ENCODE results near the gene ZNF778. TPM values are rescaled to one million over a fixed set of nuclear protein-coding genes. Genes with fewer than 3 reads are reported as not detected.

The ZNF778 gene
- total RNA-seq, 2 donors from 2014 or later, result 13.0 to 16.3 TPM

- peaks cover 15% of the 10 kb centered on the region for H3K36me3 Mint-ChIP-seq (ENCODE audit: low read depth)
- Histone ChIP-seq H3K27ac (ENCODE audit: low read depth, low read length) (no peak overlapping the region), H3K27me3 (ENCODE audit: control insufficient read depth, insufficient read depth, low read length, poor library complexity, severe bottlenecking) (peaks cover under 1% of the 10 kb centered on the region), H3K9me3 (ENCODE audit: control insufficient read depth, low read length) (no peaks in the 10 kb centered on the region), H3K4me3 (ENCODE audit: low read length) (peak overlapping the region; percentile 93), H3K36me3 (ENCODE audit: control insufficient read depth, insufficient read depth, low read length) (peaks cover 21% of the 10 kb centered on the region), H3K4me1 (ENCODE audit: control insufficient read depth, insufficient read depth, low read length) (no peaks in the 10 kb centered on the region), H3K9ac (ENCODE audit: extremely low read depth, low read length, poor library complexity, severe bottlenecking) (peak overlapping the region; percentile 91)
- peak overlapping the region; percentile 80 for H3K4me3 Mint-ChIP-seq
- H3K9me3 Mint-ChIP-seq, result no peaks in the 10 kb centered on the region
- H3K27me3 Mint-ChIP-seq (ENCODE audit: insufficient read depth), result no peaks in the 10 kb centered on the region
- 10% methylated on average over 24 to 25 of the region's 25 CpGs for WGBS, 2 experiments (ENCODE audit: insufficient coverage in 1 of 2, insufficient read length in 1 of 2)
- peak overlapping the region; percentile 90 for H3K27ac Mint-ChIP-seq
- peak; percentile 91 for DNase-seq
- TF ChIP-seq, protein P1, sequence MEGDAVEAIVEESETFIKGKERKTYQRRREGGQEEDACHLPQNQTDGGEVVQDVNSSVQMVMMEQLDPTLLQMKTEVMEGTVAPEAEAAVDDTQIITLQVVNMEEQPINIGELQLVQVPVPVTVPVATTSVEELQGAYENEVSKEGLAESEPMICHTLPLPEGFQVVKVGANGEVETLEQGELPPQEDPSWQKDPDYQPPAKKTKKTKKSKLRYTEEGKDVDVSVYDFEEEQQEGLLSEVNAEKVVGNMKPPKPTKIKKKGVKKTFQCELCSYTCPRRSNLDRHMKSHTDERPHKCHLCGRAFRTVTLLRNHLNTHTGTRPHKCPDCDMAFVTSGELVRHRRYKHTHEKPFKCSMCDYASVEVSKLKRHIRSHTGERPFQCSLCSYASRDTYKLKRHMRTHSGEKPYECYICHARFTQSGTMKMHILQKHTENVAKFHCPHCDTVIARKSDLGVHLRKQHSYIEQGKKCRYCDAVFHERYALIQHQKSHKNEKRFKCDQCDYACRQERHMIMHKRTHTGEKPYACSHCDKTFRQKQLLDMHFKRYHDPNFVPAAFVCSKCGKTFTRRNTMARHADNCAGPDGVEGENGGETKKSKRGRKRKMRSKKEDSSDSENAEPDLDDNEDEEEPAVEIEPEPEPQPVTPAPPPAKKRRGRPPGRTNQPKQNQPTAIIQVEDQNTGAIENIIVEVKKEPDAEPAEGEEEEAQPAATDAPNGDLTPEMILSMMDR (conservative IDR thresholded peaks at IDR 0.05), result peak; percentile 78
- H3K4me1 Mint-ChIP-seq, result peaks cover 8% of the 10 kb centered on the region
These were observed 977 bp upstream of the ZNF778 start for GRCh38 chr16:89216315-89217137.

DNA sequence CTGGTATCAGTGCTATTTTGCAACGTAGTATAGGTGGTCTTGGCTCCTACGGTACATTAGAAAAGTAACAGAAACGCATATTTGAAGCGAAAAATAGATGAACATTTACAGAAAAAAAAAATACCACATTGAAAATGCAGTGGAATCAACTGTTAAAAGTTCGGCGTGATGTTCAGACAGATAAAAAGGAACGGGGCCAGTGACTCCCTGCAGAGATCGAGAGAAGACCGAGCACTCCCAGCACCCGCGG lies 440 bp upstream of the ZNF778 start:
- peak overlapping the region; percentile 90 for H3K27ac Mint-ChIP-seq
- no peaks in the 10 kb centered on the region for H3K27me3 Mint-ChIP-seq (ENCODE audit: insufficient read depth)
- no peak for DNase-seq
- Histone ChIP-seq H3K27me3 (ENCODE audit: control insufficient read depth, insufficient read depth, low read length, poor library complexity, severe bottlenecking) (no peaks in the 10 kb centered on the region), H3K27ac (ENCODE audit: low read depth, low read length) (peak overlapping the region; percentile 34), H3K4me1 (ENCODE audit: control insufficient read depth, insufficient read depth, low read length) (no peaks in the 10 kb centered on the region), H3K36me3 (ENCODE audit: control insufficient read depth, insufficient read depth, low read length) (peaks cover 26% of the 10 kb centered on the region), H3K9ac (ENCODE audit: extremely low read depth, low read length, poor library complexity, severe bottlenecking) (peak overlapping the region; percentile 91), H3K4me3 (ENCODE audit: low read length) (peak overlapping the region; percentile 93), H3K9me3 (ENCODE audit: control insufficient read depth, low read length) (no peaks in the 10 kb centered on the region)
- H3K36me3 Mint-ChIP-seq (ENCODE audit: low read depth), result peaks cover 21% of the 10 kb centered on the region
- H3K4me3 Mint-ChIP-seq, result peak overlapping the region; percentile 80
- 3% methylated on average over 6 to 11 of the region's 11 CpGs for WGBS, 2 experiments (ENCODE audit: insufficient coverage in 1 of 2, insufficient read length in 1 of 2)
- H3K9me3 Mint-ChIP-seq, result no peaks in the 10 kb centered on the region
- TF ChIP-seq, protein P1 (conservative IDR thresholded peaks at IDR 0.05), result no peak
- H3K4me1 Mint-ChIP-seq, result peaks cover 8% of the 10 kb centered on the region

DNA sequence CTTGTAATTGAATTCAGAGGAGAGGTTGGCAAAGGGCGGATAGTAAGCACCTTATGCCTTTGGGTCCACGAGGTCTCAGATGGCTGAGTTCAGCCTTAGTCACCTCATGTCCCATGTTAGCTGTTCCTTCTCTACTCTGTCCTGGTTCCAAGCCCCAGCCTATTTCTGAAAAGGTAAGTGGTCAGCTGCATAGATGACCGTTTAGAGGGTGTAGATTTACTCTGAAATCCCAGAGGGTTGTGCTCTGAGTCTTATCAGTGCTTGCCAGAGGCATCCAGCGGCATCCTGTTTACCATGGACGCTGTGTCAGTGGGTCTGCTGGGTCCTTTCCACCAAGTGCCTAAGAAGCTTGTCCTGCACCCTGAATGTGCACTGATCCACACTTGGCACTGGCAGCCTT lies 1.9 kb downstream of the ZNF778 start:
- Histone ChIP-seq H3K4me1 (ENCODE audit: control insufficient read depth, insufficient read depth, low read length) (no peaks in the 10 kb centered on the region), H3K4me3 (ENCODE audit: low read length) (no peak overlapping the region), H3K9ac (ENCODE audit: extremely low read depth, low read length, poor library complexity, severe bottlenecking) (no peak overlapping the region), H3K36me3 (ENCODE audit: control insufficient read depth, insufficient read depth, low read length) (peaks cover 40% of the 10 kb centered on the region), H3K27ac (ENCODE audit: low read depth, low read length) (no peak overlapping the region), H3K9me3 (ENCODE audit: control insufficient read depth, low read length) (no peaks in the 10 kb centered on the region), H3K27me3 (ENCODE audit: control insufficient read depth, insufficient read depth, low read length, poor library complexity, severe bottlenecking) (no peaks in the 10 kb centered on the region)
- DNase-seq, result no peak
- H3K27ac Mint-ChIP-seq, result no peak overlapping the region
- 78% methylated on average over 5 of the region's 5 CpGs for WGBS, 2 experiments (ENCODE audit: insufficient coverage in 1 of 2, insufficient read length in 1 of 2)
- no peaks in the 10 kb centered on the region for H3K27me3 Mint-ChIP-seq (ENCODE audit: insufficient read depth)
- peak overlapping the region; percentile 80 for H3K4me3 Mint-ChIP-seq
- peaks cover 1% of the 10 kb centered on the region for H3K9me3 Mint-ChIP-seq
- H3K4me1 Mint-ChIP-seq, result peaks cover 8% of the 10 kb centered on the region
- H3K36me3 Mint-ChIP-seq (ENCODE audit: low read depth), result peaks cover 42% of the 10 kb centered on the region
- TF ChIP-seq, protein P1 (conservative IDR thresholded peaks at IDR 0.05), result no peak
